ENCODE data around the gene CDC14C. TPM values are rescaled to one million over a fixed set of nuclear protein-coding genes. Genes with fewer than 3 reads are reported as not detected.

CDC14C gene
- total RNA-seq, 1 experiment from 2014 or later = not detected

- Histone ChIP-seq H3K4me2 (ENCODE audit: low read length) (no peak overlapping the region), H3K9me2 (ENCODE audit: insufficient read depth) (no peaks in the 10 kb centered on the region), H4K20me1 (ENCODE audit: insufficient read depth) (no peaks in the 10 kb centered on the region), H3K79me2 (ENCODE audit: insufficient read depth, low read length) (no peaks in the 10 kb centered on the region), H3K9me3 (ENCODE audit: control insufficient read depth in 1 of 2, insufficient read depth in 1 of 2, low read depth in 1 of 2, low read length in 2 of 2) (peaks cover 10 to 24% of the 10 kb centered on the region in 2 experiments; a peak in 2 of 4 replicates), H3K4me1 (ENCODE audit: control insufficient read depth in 1 of 2, insufficient read depth in 2 of 2, low read length in 2 of 2) (no peaks in the 10 kb centered on the region), H3K36me3 (ENCODE audit: control insufficient read depth in 1 of 2, insufficient read depth in 2 of 2, low read length in 2 of 2) (no peaks in the 10 kb centered on the region), H3K4me3 (replicated peaks in 1 of 2; ENCODE audit: low read depth in 1 of 2, low read length in 2 of 2) (no peak overlapping the region), H3K27ac (ENCODE audit: low read depth, low read length) (no peak overlapping the region), H3K9ac (ENCODE audit: low read length) (no peak overlapping the region), H3K27me3 (ENCODE audit: insufficient read depth, low read length) (no peaks in the 10 kb centered on the region), H2AFZ (ENCODE audit: low read depth, low read length, poor library complexity, severe bottlenecking) (no peak overlapping the region)
- intact Hi-C loops (cut with micrococcal nuclease) = no loop called here
- TF ChIP-seq YY1 (IDR thresholded peaks at IDR 0.05; ENCODE audit: extremely low read depth, insufficient replicate concordance, low read depth, low read length) (no peak), SIN3A (IDR thresholded peaks at IDR 0.05; ENCODE audit: low read depth) (no peak), EZH2 (IDR thresholded peaks at IDR 0.05) (no peak), FOSL1 (IDR thresholded peaks at IDR 0.05; ENCODE audit: low read depth) (no peak), ZBTB33 (IDR thresholded peaks at IDR 0.05; ENCODE audit: extremely low read depth, insufficient replicate concordance, low read length) (no peak), EGR1 (IDR thresholded peaks at IDR 0.05; ENCODE audit: low read depth) (no peak), TCF7L2 (IDR thresholded peaks at IDR 0.05; ENCODE audit: borderline replicate concordance, extremely low read depth, insufficient read depth, insufficient read length) (no peak), SRF (IDR thresholded peaks at IDR 0.05; ENCODE audit: low read depth) (no peak), CBX3 (IDR thresholded peaks at IDR 0.05; ENCODE audit: low read depth) (no peak), ZFX (IDR thresholded peaks at IDR 0.05) (no peak), POLR2A (IDR thresholded peaks at IDR 0.05; ENCODE audit: borderline replicate concordance, extremely low read depth, insufficient read depth, insufficient read length) (no peak), EZH2phosphoT487 (IDR thresholded peaks at IDR 0.05; ENCODE audit: borderline replicate concordance) (no peak)
- TF ChIP-seq, protein P1, sequence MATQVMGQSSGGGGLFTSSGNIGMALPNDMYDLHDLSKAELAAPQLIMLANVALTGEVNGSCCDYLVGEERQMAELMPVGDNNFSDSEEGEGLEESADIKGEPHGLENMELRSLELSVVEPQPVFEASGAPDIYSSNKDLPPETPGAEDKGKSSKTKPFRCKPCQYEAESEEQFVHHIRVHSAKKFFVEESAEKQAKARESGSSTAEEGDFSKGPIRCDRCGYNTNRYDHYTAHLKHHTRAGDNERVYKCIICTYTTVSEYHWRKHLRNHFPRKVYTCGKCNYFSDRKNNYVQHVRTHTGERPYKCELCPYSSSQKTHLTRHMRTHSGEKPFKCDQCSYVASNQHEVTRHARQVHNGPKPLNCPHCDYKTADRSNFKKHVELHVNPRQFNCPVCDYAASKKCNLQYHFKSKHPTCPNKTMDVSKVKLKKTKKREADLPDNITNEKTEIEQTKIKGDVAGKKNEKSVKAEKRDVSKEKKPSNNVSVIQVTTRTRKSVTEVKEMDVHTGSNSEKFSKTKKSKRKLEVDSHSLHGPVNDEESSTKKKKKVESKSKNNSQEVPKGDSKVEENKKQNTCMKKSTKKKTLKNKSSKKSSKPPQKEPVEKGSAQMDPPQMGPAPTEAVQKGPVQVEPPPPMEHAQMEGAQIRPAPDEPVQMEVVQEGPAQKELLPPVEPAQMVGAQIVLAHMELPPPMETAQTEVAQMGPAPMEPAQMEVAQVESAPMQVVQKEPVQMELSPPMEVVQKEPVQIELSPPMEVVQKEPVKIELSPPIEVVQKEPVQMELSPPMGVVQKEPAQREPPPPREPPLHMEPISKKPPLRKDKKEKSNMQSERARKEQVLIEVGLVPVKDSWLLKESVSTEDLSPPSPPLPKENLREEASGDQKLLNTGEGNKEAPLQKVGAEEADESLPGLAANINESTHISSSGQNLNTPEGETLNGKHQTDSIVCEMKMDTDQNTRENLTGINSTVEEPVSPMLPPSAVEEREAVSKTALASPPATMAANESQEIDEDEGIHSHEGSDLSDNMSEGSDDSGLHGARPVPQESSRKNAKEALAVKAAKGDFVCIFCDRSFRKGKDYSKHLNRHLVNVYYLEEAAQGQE (IDR thresholded peaks at IDR 0.05; ENCODE audit: low read depth) = no peak
- TF ChIP-seq, protein P2, sequence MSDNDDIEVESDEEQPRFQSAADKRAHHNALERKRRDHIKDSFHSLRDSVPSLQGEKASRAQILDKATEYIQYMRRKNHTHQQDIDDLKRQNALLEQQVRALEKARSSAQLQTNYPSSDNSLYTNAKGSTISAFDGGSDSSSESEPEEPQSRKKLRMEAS (IDR thresholded peaks at IDR 0.05) = no peak
- BruUV-seq (replicated peaks) = no TSS peak
- POLR2A ChIA-PET = no interaction called here
- DNase-seq (ENCODE audit: low read depth, low spot score) (no peak), ATAC-seq (no peak)
- CTCF ChIA-PET = no interaction called here
- RAD21 ChIA-PET (ENCODE audit: low non-redundant PET in 1 of 2, low total read pairs in 2 of 2, uncharacterized antibody in 2 of 2, unreplicated experiment in 2 of 2) = no interaction called here
Measured at GRCh38 chr7:48899932-48900331, 24.4 kb upstream of the CDC14C start.
